ENCODE results near the gene ARHGAP23. TPM values are rescaled to one million over a fixed set of nuclear protein-coding genes. Genes with fewer than 3 reads are reported as not detected.
A peak's percentile ranks its signal among the peaks of the same experiment; 100 is the strongest.

ARHGAP23 gene
- total and polyA plus RNA-seq, 8 donors, result 4.0 to 55.5 (median 26.4) TPM

DNA sequence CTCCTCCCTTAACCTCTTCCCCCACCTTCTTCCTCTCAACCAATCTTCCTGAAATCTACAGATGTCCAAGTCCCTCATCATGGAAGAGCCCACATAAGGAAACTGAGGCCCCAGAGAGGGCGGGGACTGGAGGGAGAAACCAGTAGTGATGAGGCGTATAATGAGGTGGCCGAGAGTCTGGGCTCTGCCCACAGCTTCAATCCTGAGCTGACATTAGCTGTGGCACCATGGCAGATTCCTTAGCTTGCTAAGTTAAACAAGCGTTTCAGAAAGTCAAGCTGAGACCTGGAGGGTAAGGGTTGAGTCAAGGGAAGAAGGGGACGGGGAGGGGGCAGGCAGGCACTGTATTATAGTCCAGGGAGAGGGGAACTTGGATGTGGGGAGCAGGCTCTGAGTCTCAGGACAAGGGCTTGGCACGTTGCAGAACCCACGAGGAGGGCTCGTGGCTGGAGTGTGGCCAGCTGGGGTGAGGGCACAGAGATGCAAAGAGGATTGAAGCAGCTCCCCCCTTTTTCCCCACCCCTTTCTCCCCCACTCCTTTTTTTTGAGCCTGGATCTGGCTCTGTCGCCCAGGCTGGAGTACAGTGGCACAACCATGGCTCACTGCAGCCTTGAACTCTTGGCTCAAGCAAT lies 13.3 kb downstream of the ARHGAP23 start:
- Histone ChIP-seq H3K4me3 (no peak overlapping the region), H3K9me3 (no peaks in the 10 kb centered on the region), H3K4me1 (peaks cover 5 to 29% (median 18%) of the 10 kb centered on the region in 4 donors), H3K36me3 (no peaks in the 10 kb centered on the region), H3K27me3 (no peaks in the 10 kb centered on the region), H3K27ac (peak overlapping the region in 2 of 5 donors; percentile 21 to 52)
- intact Hi-C loops (cut with DNase I; ENCODE audit: low total_unique reads), result loop anchor here (5.0 kb wide), 1 partner anchor 41 kb away; no protein-coding TSS in a partner anchor
- 63 to 72% (median 66%) methylated on average over 9 of the region's 9 CpGs for WGBS, 5 donors
- DNase-seq, result no peak
- TF ChIP-seq POLR2AphosphoS5 (IDR thresholded peaks at IDR 0.05), result no peak
- no peak for TF ChIP-seq POLR2A (IDR thresholded peaks at IDR 0.05)
- TF ChIP-seq, protein P1, sequence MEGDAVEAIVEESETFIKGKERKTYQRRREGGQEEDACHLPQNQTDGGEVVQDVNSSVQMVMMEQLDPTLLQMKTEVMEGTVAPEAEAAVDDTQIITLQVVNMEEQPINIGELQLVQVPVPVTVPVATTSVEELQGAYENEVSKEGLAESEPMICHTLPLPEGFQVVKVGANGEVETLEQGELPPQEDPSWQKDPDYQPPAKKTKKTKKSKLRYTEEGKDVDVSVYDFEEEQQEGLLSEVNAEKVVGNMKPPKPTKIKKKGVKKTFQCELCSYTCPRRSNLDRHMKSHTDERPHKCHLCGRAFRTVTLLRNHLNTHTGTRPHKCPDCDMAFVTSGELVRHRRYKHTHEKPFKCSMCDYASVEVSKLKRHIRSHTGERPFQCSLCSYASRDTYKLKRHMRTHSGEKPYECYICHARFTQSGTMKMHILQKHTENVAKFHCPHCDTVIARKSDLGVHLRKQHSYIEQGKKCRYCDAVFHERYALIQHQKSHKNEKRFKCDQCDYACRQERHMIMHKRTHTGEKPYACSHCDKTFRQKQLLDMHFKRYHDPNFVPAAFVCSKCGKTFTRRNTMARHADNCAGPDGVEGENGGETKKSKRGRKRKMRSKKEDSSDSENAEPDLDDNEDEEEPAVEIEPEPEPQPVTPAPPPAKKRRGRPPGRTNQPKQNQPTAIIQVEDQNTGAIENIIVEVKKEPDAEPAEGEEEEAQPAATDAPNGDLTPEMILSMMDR (IDR thresholded peaks at IDR 0.05), result no peak
- no peak for TF ChIP-seq EP300 (IDR thresholded peaks at IDR 0.05)

DNA sequence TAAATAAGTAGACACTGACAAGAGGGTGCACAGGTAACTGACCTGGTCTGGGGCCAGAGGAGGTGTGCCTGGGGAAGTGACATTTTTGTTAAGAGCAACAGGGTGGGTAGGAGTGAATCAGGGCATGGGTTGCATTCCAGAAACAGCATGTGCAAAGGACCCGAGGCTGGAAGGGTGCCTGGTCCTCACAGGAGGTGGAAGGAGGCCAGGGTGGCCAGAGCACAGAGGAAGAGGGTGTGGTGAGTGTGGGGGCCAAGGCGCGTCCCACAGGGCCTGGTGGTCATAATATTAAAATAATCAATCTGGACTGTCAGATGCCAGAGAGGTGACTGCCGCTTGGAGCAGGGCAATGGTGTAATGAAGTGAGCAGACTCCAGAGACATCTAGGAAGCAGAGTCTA lies 14.3 kb downstream of the ARHGAP23 start:
- Histone ChIP-seq H3K36me3 (no peaks in the 10 kb centered on the region), H3K4me1 (peaks cover 6 to 31% (median 19%) of the 10 kb centered on the region in 4 donors), H3K9me3 (no peaks in the 10 kb centered on the region), H3K27ac (peak overlapping the region in 1 of 5 donors; percentile 52), H3K4me3 (no peak overlapping the region), H3K27me3 (no peaks in the 10 kb centered on the region)
- DNase-seq, result no peak
- WGBS, 5 donors, result 56 to 68% (median 63%) methylated on average over 4 of the region's 4 CpGs
- TF ChIP-seq POLR2A (IDR thresholded peaks at IDR 0.05) (no peak), POLR2AphosphoS5 (IDR thresholded peaks at IDR 0.05) (no peak), EP300 (IDR thresholded peaks at IDR 0.05) (no peak)
- TF ChIP-seq, protein P1 (IDR thresholded peaks at IDR 0.05), result no peak
- intact Hi-C loops (cut with DNase I; ENCODE audit: low total_unique reads), result loop anchor here (5.0 kb wide), 1 partner anchor 40 kb away; no protein-coding TSS in a partner anchor

DNA sequence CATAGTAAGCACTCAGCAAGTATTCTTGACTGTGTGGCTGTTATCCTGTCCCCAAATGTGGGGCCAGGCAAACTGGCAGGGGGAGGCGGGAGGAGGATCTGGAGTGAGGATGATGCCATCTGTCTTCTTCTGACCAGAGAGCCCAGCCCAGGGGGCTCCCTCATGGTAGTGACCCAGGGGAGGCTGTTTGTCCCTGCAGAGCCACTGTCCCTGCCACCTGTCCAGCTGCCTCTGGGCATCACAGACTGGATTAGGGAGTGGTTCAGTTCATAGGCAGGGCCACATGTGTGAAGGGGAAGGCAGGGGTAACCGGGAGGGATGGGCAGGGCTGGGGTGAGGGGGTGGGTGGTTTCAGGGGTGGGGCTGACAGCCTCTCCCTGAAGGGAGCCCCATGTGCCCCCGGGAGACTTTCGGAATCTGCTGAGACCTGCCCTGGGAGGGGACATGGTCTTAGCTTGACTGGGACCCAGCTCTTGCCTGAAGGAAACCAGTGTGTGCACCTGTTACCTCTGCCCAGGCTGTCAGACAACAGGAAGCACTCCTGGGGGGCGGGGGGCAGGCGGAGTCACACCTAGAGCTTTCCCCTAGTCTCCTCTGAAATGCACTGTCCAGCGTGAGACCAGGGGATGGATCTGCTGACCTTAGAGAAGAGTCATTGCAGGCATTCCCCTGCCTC lies 15.2 kb downstream of the ARHGAP23 start:
- no peaks in the 10 kb centered on the region for H3K9me3 ChIP-seq
- peaks cover 7 to 38% (median 25%) of the 10 kb centered on the region in 4 donors for H3K4me1 ChIP-seq
- no peak for TF ChIP-seq POLR2AphosphoS5 (IDR thresholded peaks at IDR 0.05)
- no peak for TF ChIP-seq EP300 (IDR thresholded peaks at IDR 0.05)
- TF ChIP-seq, protein P1 (IDR thresholded peaks at IDR 0.05), result no peak
- no peak for TF ChIP-seq POLR2A (IDR thresholded peaks at IDR 0.05)
- DNase-seq, result peak in 1 of 2 donors; percentile 19
- H3K27me3 ChIP-seq, result no peaks in the 10 kb centered on the region
- no peak overlapping the region for H3K4me3 ChIP-seq
- H3K27ac ChIP-seq, result peak overlapping the region in 2 of 5 donors; percentile 8 to 52
- H3K36me3 ChIP-seq, result no peaks in the 10 kb centered on the region
- 35 to 59% (median 50%) methylated on average over 4 to 7 of the region's 7 CpGs for WGBS, 5 donors
- intact Hi-C loops (cut with DNase I; ENCODE audit: low total_unique reads), result loop anchor here (5.0 kb wide), 1 partner anchor 39 kb away; no protein-coding TSS in a partner anchor

DNA sequence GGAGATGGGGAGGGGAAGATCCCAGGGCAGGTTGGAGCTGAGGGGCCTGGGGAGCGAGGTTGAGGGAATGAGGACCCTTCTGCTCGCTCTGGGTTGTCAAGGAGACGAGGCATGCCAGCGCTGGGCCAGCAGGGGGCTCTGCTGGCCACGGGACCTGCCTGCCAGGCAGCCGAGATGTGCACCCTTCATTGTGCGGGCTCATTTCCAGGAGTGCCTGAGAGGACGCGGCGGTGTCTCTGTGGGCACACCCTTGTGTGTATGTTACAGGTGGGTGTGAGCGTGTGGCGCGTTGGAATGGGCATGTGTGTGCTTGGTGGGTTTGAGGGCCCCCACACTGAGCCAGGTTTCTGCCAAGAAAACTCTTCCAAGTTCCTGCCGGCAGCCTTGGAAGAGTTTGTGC lies 15.9 kb downstream of the ARHGAP23 start:
- intact Hi-C loops (cut with DNase I; ENCODE audit: low total_unique reads), result loop anchor here (5.0 kb wide), 1 partner anchor 38 kb away; no protein-coding TSS in a partner anchor
- WGBS, 5 donors, result 7 to 19% (median 9%) methylated on average over 3 to 14 of the region's 14 CpGs
- Histone ChIP-seq H3K9me3 (no peaks in the 10 kb centered on the region), H3K27me3 (no peaks in the 10 kb centered on the region), H3K4me3 (no peak overlapping the region), H3K27ac (peak overlapping the region in 2 of 5 donors; percentile 8 to 52), H3K36me3 (no peaks in the 10 kb centered on the region), H3K4me1 (peaks cover 7 to 41% (median 25%) of the 10 kb centered on the region in 4 donors)
- TF ChIP-seq POLR2A (IDR thresholded peaks at IDR 0.05) (no peak), EP300 (IDR thresholded peaks at IDR 0.05) (no peak), POLR2AphosphoS5 (IDR thresholded peaks at IDR 0.05) (peak in 1 of 3 donors; percentile 44)
- TF ChIP-seq, protein P1 (IDR thresholded peaks at IDR 0.05), result peak in 5 of 7 experiments; percentile 83 to 95 (median 85)
- peak; percentile 78 to 90 for DNase-seq

All from stomach (tissue), 9 donors.